ENCODE results near the gene PODNL1. TPM values are rescaled to one million over a fixed set of nuclear protein-coding genes. Genes with fewer than 3 reads are reported as not detected.

The PODNL1 gene
- polyA plus RNA-seq, 1 donor (not counting 4 experiments of a cell fraction or from before 2014, with no cell fraction given) = 1.0 TPM

DNA sequence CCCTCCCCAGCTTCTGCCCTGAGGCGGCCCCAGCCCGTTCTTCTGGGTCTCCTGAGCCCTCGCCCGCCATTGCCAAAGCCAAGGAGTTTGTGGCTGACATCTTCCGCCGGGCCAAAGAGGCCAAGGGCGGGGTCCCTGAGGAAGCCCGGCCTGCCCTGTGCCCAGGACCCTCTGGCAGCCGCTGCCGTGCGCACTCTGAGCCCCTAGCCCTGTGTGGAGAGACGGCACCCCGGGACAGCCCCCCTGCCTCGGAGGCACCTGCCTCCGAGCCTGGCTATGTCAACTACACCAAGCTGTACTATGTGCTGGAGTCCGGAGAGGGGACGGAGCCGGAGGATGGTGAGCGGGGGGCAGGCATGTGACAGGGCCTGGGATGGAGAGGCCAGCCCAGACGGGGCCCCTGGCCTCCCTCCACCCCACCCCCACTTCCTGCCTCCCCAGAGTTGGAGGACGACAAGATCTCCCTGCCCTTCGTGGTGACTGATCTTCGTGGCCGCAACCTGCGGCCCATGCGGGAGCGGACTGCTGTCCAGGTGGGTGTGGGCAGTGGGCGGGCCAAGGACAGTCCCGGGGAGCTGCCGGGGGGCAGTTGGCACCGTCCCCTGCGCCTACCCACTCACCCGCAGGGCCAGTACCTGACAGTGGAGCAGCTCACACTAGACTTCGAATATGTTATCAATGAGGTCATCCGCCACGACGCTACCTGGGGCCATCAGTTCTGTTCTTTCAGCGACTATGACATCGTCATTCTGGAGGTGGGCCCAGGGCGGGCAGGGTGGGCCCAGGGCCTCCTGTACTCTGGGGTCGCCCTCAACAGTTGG, 21.1 kb upstream of the PODNL1 start:
- Histone ChIP-seq H3K36me3 (ENCODE audit: control insufficient read depth in 2 of 2, extremely low read depth in 1 of 2, insufficient read depth in 2 of 2, low read length in 2 of 2) (peaks cover 32 to 36% of the 10 kb centered on the region in 2 experiments), H3K9me3 (ENCODE audit: control insufficient read depth, low read depth, low read length) (no peaks in the 10 kb centered on the region), H3K9ac (ENCODE audit: control insufficient read depth, extremely low read depth, insufficient read depth, low read length) (no peak overlapping the region), H3K79me2 (ENCODE audit: control insufficient read depth, insufficient read depth, low read length) (peaks cover 3% of the 10 kb centered on the region), H4K20me1 (ENCODE audit: control insufficient read depth, extremely low read depth, insufficient read depth, low read length) (no peaks in the 10 kb centered on the region), H3K27me3 (ENCODE audit: control insufficient read depth, extremely low read depth, insufficient read depth, low read length) (no peaks in the 10 kb centered on the region), H3K4me3 (ENCODE audit: control insufficient read depth in 2 of 3, extremely low read depth in 1 of 3, insufficient read depth in 2 of 3, low read depth in 1 of 3, low read length in 3 of 3) (no peak overlapping the region), H3K4me1 (ENCODE audit: control insufficient read depth, extremely low read depth, insufficient read depth, low read length) (no peaks in the 10 kb centered on the region), H2AFZ (ENCODE audit: control insufficient read depth, low read length) (no peak overlapping the region), H3K27ac (ENCODE audit: control insufficient read depth, insufficient read depth, low read length) (no peak overlapping the region), H3K9me1 (ENCODE audit: control insufficient read depth, extremely low read depth, insufficient read depth, low read length) (no peaks in the 10 kb centered on the region), H3K4me2 (ENCODE audit: control insufficient read depth, extremely low read depth, insufficient read depth, low read depth, low read length) (no peak overlapping the region)
- dilution Hi-C loops (cut with MboI; ENCODE audit: extremely low pct_ligation_motif_present, low sequenced_read_pairs) = no loop called here
- TF ChIP-seq, protein P1, sequence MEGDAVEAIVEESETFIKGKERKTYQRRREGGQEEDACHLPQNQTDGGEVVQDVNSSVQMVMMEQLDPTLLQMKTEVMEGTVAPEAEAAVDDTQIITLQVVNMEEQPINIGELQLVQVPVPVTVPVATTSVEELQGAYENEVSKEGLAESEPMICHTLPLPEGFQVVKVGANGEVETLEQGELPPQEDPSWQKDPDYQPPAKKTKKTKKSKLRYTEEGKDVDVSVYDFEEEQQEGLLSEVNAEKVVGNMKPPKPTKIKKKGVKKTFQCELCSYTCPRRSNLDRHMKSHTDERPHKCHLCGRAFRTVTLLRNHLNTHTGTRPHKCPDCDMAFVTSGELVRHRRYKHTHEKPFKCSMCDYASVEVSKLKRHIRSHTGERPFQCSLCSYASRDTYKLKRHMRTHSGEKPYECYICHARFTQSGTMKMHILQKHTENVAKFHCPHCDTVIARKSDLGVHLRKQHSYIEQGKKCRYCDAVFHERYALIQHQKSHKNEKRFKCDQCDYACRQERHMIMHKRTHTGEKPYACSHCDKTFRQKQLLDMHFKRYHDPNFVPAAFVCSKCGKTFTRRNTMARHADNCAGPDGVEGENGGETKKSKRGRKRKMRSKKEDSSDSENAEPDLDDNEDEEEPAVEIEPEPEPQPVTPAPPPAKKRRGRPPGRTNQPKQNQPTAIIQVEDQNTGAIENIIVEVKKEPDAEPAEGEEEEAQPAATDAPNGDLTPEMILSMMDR (optimal IDR thresholded peaks at IDR 0.05 in 1 of 3, IDR thresholded peaks at IDR 0.05 in 1 of 3, conservative IDR thresholded peaks at IDR 0.05 in 1 of 3; ENCODE audit: extremely low read depth in 1 of 3, insufficient read depth in 2 of 3, low read length in 3 of 3) = no peak
- no peak for TF ChIP-seq EZH2 (IDR thresholded peaks at IDR 0.05; ENCODE audit: low read length)
- no peak for FAIRE-seq
- DNase-seq (ENCODE audit: low read depth, low spot score) = no peak

DNA sequence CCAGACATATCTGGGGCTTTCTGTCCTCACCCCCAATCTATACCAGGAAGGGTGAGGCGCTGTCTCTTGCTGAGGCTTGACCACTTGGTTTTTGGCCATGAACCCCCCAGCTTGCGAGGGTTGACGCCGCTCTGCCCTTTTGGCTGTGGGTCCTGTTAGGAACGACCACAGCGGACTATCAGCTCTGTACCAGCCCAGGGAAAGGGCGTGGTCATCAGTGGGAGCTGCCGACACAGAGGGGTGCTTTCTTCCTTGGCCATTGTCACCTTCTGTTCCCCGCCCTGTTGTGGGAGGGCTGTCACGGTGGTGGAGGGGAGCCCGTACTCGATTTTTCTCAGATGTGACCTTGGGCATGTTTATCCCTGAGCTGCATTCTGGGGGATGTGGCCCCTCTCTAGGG, 19.8 kb upstream of the PODNL1 start:
- no peaks in the 10 kb centered on the region for H4K20me1 ChIP-seq (ENCODE audit: control insufficient read depth, extremely low read depth, insufficient read depth, low read length)
- H2AFZ ChIP-seq (ENCODE audit: control insufficient read depth, low read length) = no peak overlapping the region
- H3K27me3 ChIP-seq (ENCODE audit: control insufficient read depth, extremely low read depth, insufficient read depth, low read length) = no peaks in the 10 kb centered on the region
- no peaks in the 10 kb centered on the region for H3K9me3 ChIP-seq (ENCODE audit: control insufficient read depth, low read depth, low read length)
- peaks cover 16% of the 10 kb centered on the region for H3K79me2 ChIP-seq (ENCODE audit: control insufficient read depth, insufficient read depth, low read length)
- peaks cover 32 to 36% of the 10 kb centered on the region in 2 experiments for H3K36me3 ChIP-seq (ENCODE audit: control insufficient read depth in 2 of 2, extremely low read depth in 1 of 2, insufficient read depth in 2 of 2, low read length in 2 of 2)
- H3K9ac ChIP-seq (ENCODE audit: control insufficient read depth, extremely low read depth, insufficient read depth, low read length) = no peak overlapping the region
- FAIRE-seq (no peak), DNase-seq (ENCODE audit: low read depth, low spot score) (no peak)
- dilution Hi-C loops (cut with MboI; ENCODE audit: extremely low pct_ligation_motif_present, low sequenced_read_pairs) = no loop called here
- TF ChIP-seq EZH2 (IDR thresholded peaks at IDR 0.05; ENCODE audit: low read length) = no peak
- TF ChIP-seq, protein P1 (optimal IDR thresholded peaks at IDR 0.05 in 1 of 3, IDR thresholded peaks at IDR 0.05 in 1 of 3, conservative IDR thresholded peaks at IDR 0.05 in 1 of 3; ENCODE audit: extremely low read depth in 1 of 3, insufficient read depth in 2 of 3, low read length in 3 of 3) = no peak
- H3K27ac ChIP-seq (ENCODE audit: control insufficient read depth, insufficient read depth, low read length) = no peak overlapping the region
- H3K4me3 ChIP-seq (ENCODE audit: control insufficient read depth in 2 of 3, extremely low read depth in 1 of 3, insufficient read depth in 2 of 3, low read depth in 1 of 3, low read length in 3 of 3) = no peak overlapping the region
- H3K9me1 ChIP-seq (ENCODE audit: control insufficient read depth, extremely low read depth, insufficient read depth, low read length) = no peaks in the 10 kb centered on the region
- no peak overlapping the region for H3K4me2 ChIP-seq (ENCODE audit: control insufficient read depth, extremely low read depth, insufficient read depth, low read depth, low read length)
- peaks cover 8% of the 10 kb centered on the region for H3K4me1 ChIP-seq (ENCODE audit: control insufficient read depth, extremely low read depth, insufficient read depth, low read length)

Measured in keratinocyte (primary cell).